ENCODE results near the gene CRYM. TPM values are rescaled to one million over a fixed set of nuclear protein-coding genes. Genes with fewer than 3 reads are reported as not detected.
A peak's percentile ranks its signal among the peaks of the same experiment; 100 is the strongest.
"Not testable (repeated sequence)": the region's sequence is repeated elsewhere in the genome, so short reads cannot be mapped to it uniquely, and the experiment has no call there.

Gene CRYM
- polyA plus RNA-seq, 1 experiment, result not detected

- TF ChIP-seq CTCF (IDR thresholded peaks at IDR 0.05; ENCODE audit: insufficient read depth, low read depth, low read length), result no peak
- no peaks in the 10 kb centered on the region for H3K27me3 ChIP-seq (ENCODE audit: control insufficient read depth, insufficient read depth, low read length)
- CTCF ChIA-PET, result interaction anchor here (1.4 to 3.5 kb wide), 4 partner anchors 113 to 180 kb away, joined by 3 to 39 read pairs (median 17); partner anchors contain the start of gene LDAF1
- H3K36me3 ChIP-seq (ENCODE audit: control insufficient read depth, insufficient read depth, low read length), result no peaks in the 10 kb centered on the region
- POLR2A ChIA-PET, result no interaction called here
- no peak for DNase-seq (ENCODE audit: low read depth)
- H3K4me3 ChIP-seq (ENCODE audit: low read depth, low read length), result peak overlapping the region; percentile 75
Observed at GRCh38 chr16:21301895-21302291, 23.8 kb upstream of the CRYM start.

DNA sequence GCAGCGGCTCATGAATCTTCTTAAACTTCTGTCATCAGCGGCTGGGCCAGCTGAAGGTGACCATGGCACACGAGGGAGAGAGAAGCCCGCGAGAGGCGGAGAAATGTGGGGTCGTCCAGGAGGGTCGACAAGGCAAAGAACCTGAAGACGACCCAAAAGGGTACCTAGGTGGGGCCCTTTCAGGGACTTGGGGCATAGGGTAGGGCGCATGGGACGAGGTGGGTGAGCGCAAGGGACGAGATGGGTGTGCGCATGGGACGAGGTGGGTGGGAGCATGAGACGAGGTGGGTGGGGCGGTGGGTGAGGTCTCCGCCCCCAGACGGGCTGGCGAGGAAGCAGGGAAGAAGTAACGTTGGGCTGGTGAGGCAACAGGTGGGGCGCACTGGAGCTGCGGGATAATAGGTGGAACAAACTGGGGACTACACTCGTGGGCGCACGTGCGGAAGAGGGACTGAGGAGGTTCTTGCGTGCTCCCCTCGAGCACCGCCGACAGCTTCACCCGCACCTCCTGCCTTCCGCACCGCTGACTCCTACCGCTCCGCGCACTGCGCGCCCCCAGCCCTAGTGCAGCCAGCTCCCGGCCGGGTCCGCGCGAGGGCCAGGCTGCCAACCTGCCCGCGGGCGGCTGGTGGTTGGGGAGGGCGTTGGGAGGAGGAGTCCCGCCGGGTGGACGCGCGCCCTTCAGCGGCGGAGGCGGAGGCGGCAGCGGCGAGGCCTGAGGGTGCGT, 23.2 kb upstream of the CRYM start:
- no peak for DNase-seq (ENCODE audit: low read depth)
- no peaks in the 10 kb centered on the region for H3K36me3 ChIP-seq (ENCODE audit: control insufficient read depth, insufficient read depth, low read length)
- TF ChIP-seq CTCF (IDR thresholded peaks at IDR 0.05; ENCODE audit: insufficient read depth, low read depth, low read length), result peak; percentile 28; the same call in 1 of the 2 replicates
- no peaks in the 10 kb centered on the region for H3K27me3 ChIP-seq (ENCODE audit: control insufficient read depth, insufficient read depth, low read length)
- POLR2A ChIA-PET, result interaction anchor here (0.6 kb wide), 1 partner anchor 412 kb away, joined by 6 read pairs; no protein-coding TSS in a partner anchor
- CTCF ChIA-PET, result interaction anchor here (0.7 to 3.5 kb wide), 27 partner anchors 8 to 1393 kb away, joined by 3 to 39 read pairs (median 5); partner anchors contain the start of genes CRYM and LDAF1
- H3K4me3 ChIP-seq (ENCODE audit: low read depth, low read length), result peak overlapping the region; percentile 75

DNA sequence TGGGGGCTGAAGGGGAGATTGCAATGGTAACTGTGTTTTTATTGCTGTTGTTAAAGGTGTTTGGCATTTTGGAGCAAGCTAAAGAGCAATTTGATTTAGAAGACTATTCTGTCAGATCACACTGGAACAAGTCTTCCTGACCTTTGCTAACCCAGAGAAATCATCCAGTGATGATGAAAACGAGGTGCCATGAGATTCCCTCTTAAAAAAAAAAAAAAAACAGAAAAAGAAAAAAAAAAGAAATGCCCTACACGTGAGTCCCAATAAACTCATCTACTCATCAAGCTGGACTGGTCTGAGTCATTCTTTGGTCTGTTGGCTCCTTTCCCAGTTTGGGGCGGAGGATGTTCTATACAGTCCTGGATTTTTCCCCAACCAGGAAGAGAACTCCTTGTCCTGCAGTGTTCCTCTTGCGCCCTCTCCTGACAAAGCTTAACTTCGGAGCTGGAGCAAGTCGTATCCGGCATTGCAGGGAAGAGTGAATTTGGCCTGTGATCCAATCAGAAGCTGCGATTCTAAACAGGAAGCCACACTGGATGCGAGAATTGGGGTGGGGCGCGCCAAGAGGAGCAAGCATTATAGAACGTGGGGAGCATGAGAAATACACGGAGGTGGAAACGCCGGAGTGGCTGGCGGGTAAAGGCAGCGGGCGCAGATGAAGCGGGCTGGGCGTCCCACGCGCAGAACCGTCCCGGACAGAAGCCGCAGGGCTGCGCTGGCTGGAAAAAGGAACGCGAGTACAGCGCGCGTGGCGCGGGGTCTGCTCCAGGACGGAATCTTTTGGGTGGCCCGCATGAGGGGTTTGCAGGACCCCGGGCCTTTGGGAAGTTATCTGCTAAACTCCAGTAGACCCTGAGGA, 22.4 kb upstream of the CRYM start:
- peak; percentile 92 for TF ChIP-seq CTCF (IDR thresholded peaks at IDR 0.05; ENCODE audit: insufficient read depth, low read depth, low read length)
- H3K27me3 ChIP-seq (ENCODE audit: control insufficient read depth, insufficient read depth, low read length), result no peaks in the 10 kb centered on the region
- ChIA-PET CTCF (interaction anchor here (0.6 to 3.5 kb wide), 31 partner anchors 9 to 1393 kb away, joined by 3 to 39 read pairs (median 4); partner anchors contain the start of genes CRYM and LDAF1), POLR2A (interaction anchor here (0.6 kb wide), 2 partner anchors 411 to 559 kb away, joined by 6 to 25 read pairs; partner anchors contain the start of gene THUMPD1)
- peak; percentile 100 for DNase-seq (ENCODE audit: low read depth)
- peak overlapping the region; percentile 75 for H3K4me3 ChIP-seq (ENCODE audit: low read depth, low read length)
- no peaks in the 10 kb centered on the region for H3K36me3 ChIP-seq (ENCODE audit: control insufficient read depth, insufficient read depth, low read length)

- DNase-seq (ENCODE audit: low read depth); POLR2A ChIA-PET; H3K36me3 ChIP-seq (ENCODE audit: control insufficient read depth, insufficient read depth, low read length); H3K27me3 ChIP-seq (ENCODE audit: control insufficient read depth, insufficient read depth, low read length); H3K4me3 ChIP-seq (ENCODE audit: low read depth, low read length): not testable (repeated sequence)
- CTCF ChIA-PET, result interaction anchor here (0.6 kb wide), 1 partner anchor 53 kb away, joined by 3 read pairs; no protein-coding TSS in a partner anchor
Observed at GRCh38 chr16:21289789-21290188, 11.7 kb upstream of the CRYM start.

DNA sequence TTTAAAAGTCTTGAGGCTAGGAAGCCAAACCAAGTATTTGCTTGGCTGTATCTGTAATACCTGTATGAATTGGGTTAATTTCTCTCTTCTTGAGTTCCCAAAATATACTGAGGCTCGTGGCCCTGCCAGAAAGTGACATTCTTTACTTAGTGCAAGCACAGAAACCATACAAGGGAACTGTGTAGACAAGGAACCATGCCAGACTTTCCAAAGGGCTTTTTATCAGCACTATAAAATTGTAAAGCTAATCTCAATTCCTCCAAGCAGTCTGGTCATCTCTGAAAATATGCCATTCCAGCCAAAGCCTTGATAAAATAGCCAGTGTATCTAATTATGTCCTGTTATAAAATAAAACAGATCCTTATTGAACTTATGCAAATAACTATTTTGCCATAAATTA, 7.2 kb upstream of the CRYM start:
- ChIA-PET POLR2A (no interaction called here), CTCF (interaction anchor here (1.3 kb wide), 2 partner anchors 8 to 15 kb away, joined by 5 to 7 read pairs; partner anchors contain the start of gene CRYM)
- H3K27me3 ChIP-seq (ENCODE audit: control insufficient read depth, insufficient read depth, low read length), result peaks cover 7% of the 10 kb centered on the region
- no peaks in the 10 kb centered on the region for H3K36me3 ChIP-seq (ENCODE audit: control insufficient read depth, insufficient read depth, low read length)
- no peak overlapping the region for H3K4me3 ChIP-seq (ENCODE audit: low read depth, low read length)
- no peak for DNase-seq (ENCODE audit: low read depth)
- TF ChIP-seq CTCF (IDR thresholded peaks at IDR 0.05; ENCODE audit: insufficient read depth, low read depth, low read length), result no peak

Measured in BJ (cell line).